Bronchial epithelial cell (primary cell): ENCODE results near the gene AVPI1. TPM values are rescaled to one million over a fixed set of nuclear protein-coding genes. Genes with fewer than 3 reads are reported as not detected.
A peak's percentile ranks its signal among the peaks of the same experiment; 100 is the strongest.
"Not testable (repeated sequence)": the region's sequence is repeated elsewhere in the genome, so short reads cannot be mapped to it uniquely, and the experiment has no call there.

Experiments used
- DNase-seq: peaks from one replicate; pipeline ENCODE4 v3.0.0-alpha.2; 2010; ENCODE audit warnings: low read depth
- FAIRE-seq: peaks from 2 replicates; lab custom pipeline; 2011; peaks lifted over from hg19 to GRCh38; lab: Jason Lieb, UNC
- H3K27me3 ChIP-seq: 2 replicates; pipeline ENCODE4 v1.5.1; 2011; ENCODE audit warnings: low read length; ENCODE audit not compliant: control insufficient read depth, insufficient read depth
- H3K36me3 ChIP-seq: 2 replicates; pipeline ENCODE4 v1.5.1; 2011; ENCODE audit warnings: low read length; ENCODE audit not compliant: control insufficient read depth, insufficient read depth
- H3K4me3 ChIP-seq: 2 replicates; pipeline ENCODE4 v1.5.1; 2011; ENCODE audit warnings: mild to moderate bottlenecking, low read depth, low read length, control low read depth
- CTCF ChIP-seq: IDR thresholded peaks from 2 replicates; pipeline ENCODE4 v1.5.1; 2011; ENCODE audit warnings: mild to moderate bottlenecking, moderate library complexity, low read length, control low read depth, inconsistent platforms; ENCODE audit not compliant: insufficient read depth, severe bottlenecking
- total RNA-seq: library from RNA; depleted of rRNA; stranded (reverse); fragments of >200 nt; gene quantifications from 2 replicates; pipeline ENCODE4 v1.2.1, GENCODE V29; 2014

AVPI1 gene
- total RNA-seq, 1 donor from 2014 or later = 89.2 TPM

GRCh38 chr10:97640174-97640867 lies 46.7 kb downstream of the AVPI1 start, which contains the start of gene PI4K2A:
PI4K2A (plus strand) TSS chr10:97640671; CDS start chr10:97640743, 72 bp downstream.
- Histone ChIP-seq H3K27me3 (no peaks in the 10 kb centered on the region), H3K36me3 (peaks cover 4% of the 10 kb centered on the region), H3K4me3 (peak within 1 kb of the TSS; percentile 79)
- peak; percentile 98 for DNase-seq
- no peak for FAIRE-seq
- no peak for TF ChIP-seq CTCF

- FAIRE-seq, H3K27me3 ChIP-seq, H3K4me3 ChIP-seq, H3K36me3 ChIP-seq, DNase-seq: not testable (repeated sequence)
Measured at GRCh38 chr10:97639090-97639489, 48.0 kb downstream of the AVPI1 start.

- no peak for TF ChIP-seq CTCF
- no peaks in the 10 kb centered on the region for H3K36me3 ChIP-seq
- no peaks in the 10 kb centered on the region for H3K27me3 ChIP-seq
- H3K4me3 ChIP-seq = no peak overlapping the region
- FAIRE-seq (no peak), DNase-seq (no peak)
Measured at GRCh38 chr10:97635577-97635976, 51.5 kb downstream of the AVPI1 start.

- FAIRE-seq (no peak), DNase-seq (no peak)
- H3K36me3 ChIP-seq = no peaks in the 10 kb centered on the region
- peak; percentile 30 for TF ChIP-seq CTCF
- peak overlapping the region; percentile 74 for H3K4me3 ChIP-seq
- no peaks in the 10 kb centered on the region for H3K27me3 ChIP-seq
Measured at GRCh38 chr10:97633921-97634320, 53.1 kb downstream of the AVPI1 start.

GRCh38 chr10:97632949-97633884 lies 53.8 kb downstream of the AVPI1 start, which contains the start of gene MORN4:
MORN4 (minus strand) TSS chr10:97633500; CDS start chr10:97619653, 13,847 bp downstream.
- Histone ChIP-seq H3K27me3 (no peaks in the 10 kb centered on the region), H3K4me3 (peak within 1 kb of the TSS; percentile 74), H3K36me3 (no peaks in the 10 kb centered on the region)
- DNase-seq = peak; percentile 80
- FAIRE-seq = no peak
- TF ChIP-seq CTCF = no peak

- Histone ChIP-seq H3K36me3 (no peaks in the 10 kb centered on the region), H3K27me3 (no peaks in the 10 kb centered on the region), H3K4me3 (no peak overlapping the region)
- TF ChIP-seq CTCF = no peak
- FAIRE-seq = no peak
- DNase-seq = no peak
Measured at GRCh38 chr10:97631098-97631497, 55.9 kb downstream of the AVPI1 start.
